GM21529 (cell line): ENCODE results near the gene PSPC1.
"Not testable (repeated sequence)": the region's sequence is repeated elsewhere in the genome, so short reads cannot be mapped to it uniquely, and the experiment has no call there.

Experiments used
- ATAC-seq: cut with Tn5 transposase; IDR thresholded peaks from one replicate; pipeline ENCODE4 v1.9.1; 2021; ENCODE audit not compliant: unreplicated experiment

PSPC1 gene

DNA sequence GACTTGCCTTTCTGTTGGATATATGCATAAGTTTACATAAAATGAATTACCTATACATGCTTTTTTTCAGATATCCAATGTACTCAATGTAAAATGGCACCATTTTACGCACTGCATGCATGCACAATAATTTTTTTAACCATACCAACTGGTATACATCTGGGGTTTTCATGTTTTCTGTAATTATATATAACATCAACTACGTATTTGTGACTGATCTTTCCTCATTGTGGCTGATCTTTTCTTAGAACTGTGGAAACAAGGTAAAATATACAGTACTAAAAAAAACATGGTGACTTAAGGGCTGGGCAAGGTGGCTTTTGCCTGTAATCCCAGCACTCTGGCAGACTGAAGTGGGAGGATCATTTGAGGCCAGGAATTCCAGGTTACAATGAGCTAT, 18.5 kb downstream of the PSPC1 start:
- ATAC-seq = no peak

GRCh38 chr13:19763618-19764017, 19.1 kb downstream of the PSPC1 start:
- ATAC-seq = no peak

- no peak for ATAC-seq
These were observed 23.1 kb downstream of the PSPC1 start for GRCh38 chr13:19759669-19760068.

DNA sequence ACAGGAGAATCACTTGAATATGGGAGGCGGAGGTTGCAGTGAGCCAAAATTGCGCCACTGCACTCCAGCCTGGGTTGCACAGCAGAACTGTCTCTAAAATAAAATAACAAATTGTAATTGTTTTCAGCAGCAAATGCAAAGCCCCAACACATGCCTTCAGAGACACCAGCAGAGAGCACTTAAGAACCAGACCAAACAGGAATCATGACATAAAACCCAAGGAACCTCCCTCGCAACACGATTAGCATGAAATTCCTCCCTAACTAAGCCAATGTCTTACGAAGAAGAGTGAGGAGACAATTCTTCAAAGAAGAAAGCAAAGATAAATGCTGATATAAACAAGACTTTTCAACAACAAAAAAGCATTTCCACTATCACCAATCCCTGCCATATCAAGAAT, 40.1 kb downstream of the PSPC1 start:
- no peak for ATAC-seq

DNA sequence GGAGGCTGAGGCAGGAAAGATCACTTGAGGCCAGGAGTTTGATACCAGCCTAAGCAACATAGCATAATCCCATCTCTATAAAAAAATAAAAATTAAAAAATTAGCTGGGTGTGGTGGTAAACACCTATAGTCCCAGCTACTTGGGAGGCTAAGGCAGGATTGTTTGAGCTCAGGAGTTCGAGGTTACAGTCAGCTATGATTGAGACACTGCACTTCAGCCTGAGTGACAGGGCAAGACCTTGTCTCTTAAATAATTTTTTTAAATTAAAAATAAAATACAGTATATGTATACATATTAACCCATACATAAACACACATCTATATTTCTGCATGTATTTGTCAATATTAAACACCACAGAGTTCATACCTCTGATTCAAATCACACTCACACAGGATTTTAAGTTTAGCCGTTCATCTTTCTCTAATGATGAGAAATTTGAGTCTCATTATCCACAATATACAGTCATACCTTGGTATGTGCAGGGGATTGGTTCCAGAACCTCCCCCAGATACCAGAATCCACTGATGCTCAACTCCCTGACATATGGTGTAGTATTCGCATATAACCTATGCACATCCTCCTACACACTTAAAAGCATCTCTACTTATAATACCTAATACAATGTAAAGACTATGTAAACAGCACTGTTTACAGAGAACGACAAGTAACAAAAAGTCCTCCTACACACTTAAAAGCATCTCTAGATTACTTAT, 44.7 kb downstream of the PSPC1 start:
- ATAC-seq = no peak

- no peak for ATAC-seq
These were observed 56.1 kb downstream of the PSPC1 start for GRCh38 chr13:19726611-19727010.

GRCh38 chr13:19725320-19725719, 57.4 kb downstream of the PSPC1 start:
- no peak for ATAC-seq

DNA sequence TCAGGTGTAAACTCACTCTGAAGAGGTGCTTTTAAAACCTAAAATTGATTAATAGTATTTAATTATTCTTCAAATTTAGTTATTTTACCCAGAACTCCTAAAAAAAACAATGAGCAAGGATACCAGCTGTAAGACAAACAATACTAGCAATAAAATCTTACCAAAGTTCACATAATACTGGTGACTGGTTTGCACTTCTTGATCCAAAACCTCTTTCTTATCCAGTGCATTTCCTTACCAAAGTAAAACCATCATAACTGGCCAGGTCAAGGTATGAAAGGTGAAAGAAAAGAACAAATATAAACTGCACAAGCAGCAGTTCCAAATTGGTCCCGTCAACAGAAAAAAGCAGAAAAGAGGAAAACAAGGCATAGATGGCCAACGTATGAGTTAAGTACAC, 62.7 kb downstream of the PSPC1 start:
- ATAC-seq = no peak

DNA sequence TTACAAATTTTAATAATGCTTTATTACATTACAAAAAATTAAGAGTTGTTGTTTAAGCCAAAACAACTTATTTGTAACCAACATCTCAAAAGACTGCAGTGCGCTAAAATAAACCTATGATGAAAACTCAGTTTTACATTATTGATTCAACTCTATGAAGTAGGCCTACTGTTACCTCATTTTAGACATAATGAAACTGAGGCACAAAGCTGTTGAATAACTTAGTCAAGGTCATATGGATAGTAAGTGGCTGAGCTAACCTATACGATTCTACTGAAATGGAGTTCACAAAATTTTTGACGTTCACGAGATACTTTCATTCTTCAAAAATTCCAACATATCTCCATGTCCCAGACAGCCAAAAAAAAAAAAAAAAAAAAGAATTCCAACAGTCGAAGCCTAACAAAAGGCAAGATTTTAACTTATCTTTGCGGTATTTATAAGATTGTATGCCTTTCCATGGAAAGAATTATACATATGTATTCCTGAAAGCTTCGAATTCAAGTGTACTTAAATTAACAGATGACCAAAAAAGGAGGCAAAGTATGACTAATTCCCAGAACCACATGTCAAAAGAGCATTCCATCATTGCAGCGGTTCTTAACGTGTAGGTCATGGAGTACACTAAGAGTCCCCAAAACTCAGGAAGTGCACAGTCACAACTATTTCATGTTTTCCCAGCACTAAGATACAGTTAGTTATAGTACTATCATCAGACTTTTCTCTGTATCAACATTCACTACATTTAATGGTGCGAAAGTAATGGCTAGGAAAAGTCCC, 69.4 kb downstream of the PSPC1 start:
- no peak for ATAC-seq

- not testable (repeated sequence) for ATAC-seq
These were observed 73.0 kb downstream of the PSPC1 start for GRCh38 chr13:19709782-19710181.

DNA sequence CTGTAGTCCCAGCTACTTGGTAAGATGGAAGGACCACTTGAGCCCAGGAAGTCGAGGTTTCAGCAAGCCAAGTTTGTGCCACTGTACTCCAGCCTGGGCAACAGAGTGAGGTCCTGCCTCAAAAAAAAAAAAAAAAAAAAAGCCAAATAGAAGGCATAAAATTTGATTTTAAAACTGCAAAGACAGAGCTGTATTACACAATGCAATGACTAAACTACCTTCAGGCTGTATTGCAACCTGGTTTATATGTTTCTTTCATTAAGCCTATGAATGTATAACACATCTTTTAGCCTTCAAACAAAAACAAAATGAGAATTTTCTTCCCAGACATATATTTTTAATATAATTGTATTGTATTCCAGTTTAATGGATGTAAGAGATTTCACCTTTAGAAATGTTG, 73.7 kb downstream of the PSPC1 start:
- ATAC-seq = not testable (repeated sequence)

DNA sequence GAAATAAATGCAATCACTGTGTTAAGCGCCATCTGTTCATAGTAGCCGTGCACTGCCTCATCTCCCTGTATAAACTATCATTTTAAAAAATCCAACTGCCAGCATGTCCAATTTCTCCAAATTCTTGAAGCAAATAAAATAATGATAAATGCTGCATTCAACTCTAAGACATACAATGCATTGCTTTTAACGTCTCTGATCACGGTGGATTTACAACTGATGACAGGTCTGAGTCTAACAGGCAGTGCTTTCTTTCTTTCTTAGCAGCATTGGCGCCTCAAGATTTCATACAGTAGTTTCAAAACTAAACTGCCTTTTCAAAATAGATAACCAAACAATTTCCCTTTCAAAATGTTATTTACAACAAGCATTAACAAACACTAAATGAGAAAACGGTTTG, 78.5 kb downstream of the PSPC1 start:
- ATAC-seq = not testable (repeated sequence)

GRCh38 chr13:19701619-19702018, 81.1 kb downstream of the PSPC1 start:
- not testable (repeated sequence) for ATAC-seq

GRCh38 chr13:19700963-19701362, 81.8 kb downstream of the PSPC1 start:
- ATAC-seq = not testable (repeated sequence)

DNA sequence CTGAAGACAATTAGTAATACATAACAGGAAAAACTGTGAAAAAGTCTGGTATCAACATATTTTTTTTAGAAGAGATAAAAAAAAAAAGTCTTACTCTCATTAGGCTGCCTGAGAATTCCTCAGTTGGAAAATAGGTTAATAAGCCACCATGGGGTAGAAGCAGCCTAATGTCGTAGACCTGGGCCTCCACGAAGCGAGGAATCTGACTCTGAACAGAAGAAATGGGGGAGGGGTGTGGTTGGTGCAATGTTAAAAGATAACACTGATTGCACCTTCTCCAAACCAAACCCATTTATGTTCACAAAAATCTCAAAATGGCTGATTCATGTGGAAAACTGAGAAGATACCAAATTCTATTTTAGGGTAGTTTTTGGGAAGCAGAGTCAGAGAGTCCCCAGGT, 86.9 kb downstream of the PSPC1 start:
- no peak for ATAC-seq

GRCh38 chr13:19695428-19695827, 87.3 kb downstream of the PSPC1 start:
- ATAC-seq = no peak

- not testable (repeated sequence) for ATAC-seq
These were observed 91.3 kb downstream of the PSPC1 start for GRCh38 chr13:19691447-19691846.

DNA sequence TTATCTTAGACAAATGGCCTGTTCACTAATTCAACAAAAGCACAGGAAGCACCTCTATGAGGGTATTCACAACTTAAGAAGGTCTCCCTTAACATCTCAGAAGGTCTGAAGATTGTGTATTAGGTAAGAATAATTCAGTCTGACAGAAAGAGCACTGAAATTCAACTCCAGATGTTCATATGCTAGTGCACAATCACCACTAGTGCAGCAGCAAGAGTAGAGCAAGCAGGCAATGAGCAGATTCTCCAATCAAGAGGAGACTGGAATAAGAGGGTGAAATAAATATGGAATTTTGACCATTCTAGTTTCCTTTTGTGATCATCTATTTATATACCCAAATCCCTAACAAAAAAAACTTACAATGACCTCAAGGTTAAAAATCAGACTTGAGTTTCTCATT, 97.3 kb downstream of the PSPC1 start:
- ATAC-seq = no peak

DNA sequence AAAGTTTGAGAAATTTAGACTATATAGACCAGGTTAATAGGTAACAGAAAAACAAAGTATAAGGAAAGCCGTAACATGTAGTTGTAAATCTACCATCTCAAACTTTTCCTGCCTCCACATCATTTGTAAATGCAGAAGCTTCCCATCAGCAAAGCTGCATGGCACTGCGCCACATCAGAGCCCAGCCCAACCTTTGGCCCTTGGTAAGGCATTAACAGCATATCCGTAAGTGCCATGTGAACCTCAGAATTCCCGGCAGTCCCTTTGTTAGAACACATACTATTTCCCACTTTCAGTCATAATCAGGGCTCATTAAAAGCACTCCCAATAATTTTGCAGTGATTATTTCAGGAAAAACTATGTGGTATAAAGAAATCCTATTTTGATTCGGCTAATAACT, 97.7 kb downstream of the PSPC1 start:
- ATAC-seq = no peak

- ATAC-seq = no peak
These were observed 101.2 kb downstream of the PSPC1 start for GRCh38 chr13:19681517-19681916.

- no peak for ATAC-seq
These were observed 102.0 kb downstream of the PSPC1 start for GRCh38 chr13:19680751-19681150.

- no peak for ATAC-seq
These were observed 106.6 kb downstream of the PSPC1 start for GRCh38 chr13:19676168-19676567.
